ENCODE results near the gene NUDT7.

Gene NUDT7

GRCh38 chr16:77762262-77762661 lies 39.9 kb downstream of the NUDT7 start:
- in situ Hi-C loops (cut with HindIII; ENCODE audit: low sequenced_read_pairs), result no loop called here
- no peak for DNase-seq (ENCODE audit: low read depth, low spot score)
- H3K4me3 ChIP-seq (ENCODE audit: low read depth, low read length), result no peak overlapping the region
- TF ChIP-seq CTCF (IDR thresholded peaks at IDR 0.05; ENCODE audit: low read depth, low read length), result no peak

GRCh38 chr16:77763994-77764393 lies 41.7 kb downstream of the NUDT7 start:
- in situ Hi-C loops (cut with HindIII; ENCODE audit: low sequenced_read_pairs), result no loop called here
- H3K4me3 ChIP-seq (ENCODE audit: low read depth, low read length), result no peak overlapping the region
- TF ChIP-seq CTCF (IDR thresholded peaks at IDR 0.05; ENCODE audit: low read depth, low read length), result no peak
- DNase-seq (ENCODE audit: low read depth, low spot score), result peak; percentile 35

GRCh38 chr16:77767211-77767610 lies 44.9 kb downstream of the NUDT7 start:
- in situ Hi-C loops (cut with HindIII; ENCODE audit: low sequenced_read_pairs), result no loop called here
- TF ChIP-seq CTCF (IDR thresholded peaks at IDR 0.05; ENCODE audit: low read depth, low read length), result no peak
- DNase-seq (ENCODE audit: low read depth, low spot score), result peak; percentile 29
- H3K4me3 ChIP-seq (ENCODE audit: low read depth, low read length), result no peak overlapping the region

GRCh38 chr16:77767826-77768225 lies 45.5 kb downstream of the NUDT7 start:
- in situ Hi-C loops (cut with HindIII; ENCODE audit: low sequenced_read_pairs), result no loop called here
- H3K4me3 ChIP-seq (ENCODE audit: low read depth, low read length), result no peak overlapping the region
- TF ChIP-seq CTCF (IDR thresholded peaks at IDR 0.05; ENCODE audit: low read depth, low read length), result no peak
- DNase-seq (ENCODE audit: low read depth, low spot score), result no peak

- no peak overlapping the region for H3K4me3 ChIP-seq (ENCODE audit: low read depth, low read length)
- in situ Hi-C loops (cut with HindIII; ENCODE audit: low sequenced_read_pairs), result no loop called here
- TF ChIP-seq CTCF (IDR thresholded peaks at IDR 0.05; ENCODE audit: low read depth, low read length), result no peak
- no peak for DNase-seq (ENCODE audit: low read depth, low spot score)
Measured at GRCh38 chr16:77775911-77776909, 53.9 kb downstream of the NUDT7 start.

- no peak overlapping the region for H3K4me3 ChIP-seq (ENCODE audit: low read depth, low read length)
- DNase-seq (ENCODE audit: low read depth, low spot score), result no peak
- in situ Hi-C loops (cut with HindIII; ENCODE audit: low sequenced_read_pairs), result no loop called here
- TF ChIP-seq CTCF (IDR thresholded peaks at IDR 0.05; ENCODE audit: low read depth, low read length), result no peak
Measured at GRCh38 chr16:77777745-77778144, 55.4 kb downstream of the NUDT7 start.
